Fibroblast of the aortic adventitia (primary cell): ENCODE measurements around the gene RTN4IP1. TPM values are rescaled to one million over a fixed set of nuclear protein-coding genes. Genes with fewer than 3 reads are reported as not detected.

Experiments used
- DNase-seq: peaks from one replicate; pipeline ENCODE4 v3.0.0-alpha.2; 2010; ENCODE audit warnings: low read depth
- H3K4me3 ChIP-seq: 2 replicates; pipeline ENCODE4 v1.5.1; 2011; ENCODE audit warnings: low read depth, mild to moderate bottlenecking, control low read depth, low read length, moderate library complexity
- total RNA-seq: library from RNA; depleted of rRNA; stranded (reverse); fragments of >200 nt; gene quantifications from 2 replicates; pipeline ENCODE4 v1.2.3, GENCODE V29; 2012; ENCODE audit warnings: low replicate concordance
- TF ChIP-seq, protein P1 (sequence below): IDR thresholded peaks from 2 replicates; pipeline ENCODE4 v1.5.1; 2011; ENCODE audit warnings: mild to moderate bottlenecking, low read length, control low read depth, inconsistent platforms; ENCODE audit not compliant: insufficient read depth

Gene RTN4IP1, protein sequence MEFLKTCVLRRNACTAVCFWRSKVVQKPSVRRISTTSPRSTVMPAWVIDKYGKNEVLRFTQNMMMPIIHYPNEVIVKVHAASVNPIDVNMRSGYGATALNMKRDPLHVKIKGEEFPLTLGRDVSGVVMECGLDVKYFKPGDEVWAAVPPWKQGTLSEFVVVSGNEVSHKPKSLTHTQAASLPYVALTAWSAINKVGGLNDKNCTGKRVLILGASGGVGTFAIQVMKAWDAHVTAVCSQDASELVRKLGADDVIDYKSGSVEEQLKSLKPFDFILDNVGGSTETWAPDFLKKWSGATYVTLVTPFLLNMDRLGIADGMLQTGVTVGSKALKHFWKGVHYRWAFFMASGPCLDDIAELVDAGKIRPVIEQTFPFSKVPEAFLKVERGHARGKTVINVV
- 1.9 and 7.6 TPM in 2 replicates for total RNA-seq

DNA sequence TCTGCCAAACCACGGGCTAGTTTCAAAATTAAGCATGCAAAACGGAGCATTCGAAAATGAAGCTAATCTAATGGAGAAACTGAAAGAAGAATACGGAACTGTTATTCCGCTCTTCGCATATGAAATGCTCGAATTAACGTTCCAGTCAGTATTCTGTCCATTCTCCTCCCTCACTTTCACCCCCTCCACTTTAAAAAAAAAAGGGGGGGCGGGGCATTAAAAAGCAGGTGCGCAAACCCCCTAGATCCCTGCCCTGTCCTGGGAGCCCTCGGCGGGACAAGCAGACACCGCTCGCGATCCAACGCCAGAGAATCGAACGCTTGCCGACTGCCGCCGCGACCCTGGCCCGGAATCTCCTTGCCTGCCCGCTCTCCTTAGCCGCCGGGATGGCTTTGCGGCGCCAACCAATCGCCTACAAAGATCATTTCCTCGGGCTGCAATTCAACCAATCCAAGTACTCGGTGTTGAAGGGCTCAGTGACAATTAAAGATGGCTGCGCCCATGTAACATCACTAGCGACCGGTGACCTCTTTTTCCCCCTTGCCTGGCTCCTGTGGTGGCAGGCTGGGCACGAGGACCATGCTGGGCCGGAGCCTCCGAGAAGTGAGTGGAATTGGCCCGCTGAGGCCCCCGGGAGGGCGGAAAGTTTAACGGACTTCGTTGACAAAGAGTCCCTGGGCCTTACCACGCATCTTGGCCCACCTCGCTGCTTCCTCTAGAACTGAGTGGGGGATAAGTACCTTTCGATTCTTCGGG, at the start of gene RTN4IP1, which contains the start of gene QRSL1:
RTN4IP1 (minus strand) TSS at position 396 of the 756 bp plus-strand sequence. CDS start 477 bp downstream, outside the sequence.
QRSL1 (plus strand) TSS at position 476 of the 756 bp plus-strand sequence; CDS start at position 580, 104 bp downstream.
- DNase-seq = peak; percentile 95
- H3K4me3 ChIP-seq = peak within 1 kb of the TSS; percentile 96
- TF ChIP-seq, protein P1, sequence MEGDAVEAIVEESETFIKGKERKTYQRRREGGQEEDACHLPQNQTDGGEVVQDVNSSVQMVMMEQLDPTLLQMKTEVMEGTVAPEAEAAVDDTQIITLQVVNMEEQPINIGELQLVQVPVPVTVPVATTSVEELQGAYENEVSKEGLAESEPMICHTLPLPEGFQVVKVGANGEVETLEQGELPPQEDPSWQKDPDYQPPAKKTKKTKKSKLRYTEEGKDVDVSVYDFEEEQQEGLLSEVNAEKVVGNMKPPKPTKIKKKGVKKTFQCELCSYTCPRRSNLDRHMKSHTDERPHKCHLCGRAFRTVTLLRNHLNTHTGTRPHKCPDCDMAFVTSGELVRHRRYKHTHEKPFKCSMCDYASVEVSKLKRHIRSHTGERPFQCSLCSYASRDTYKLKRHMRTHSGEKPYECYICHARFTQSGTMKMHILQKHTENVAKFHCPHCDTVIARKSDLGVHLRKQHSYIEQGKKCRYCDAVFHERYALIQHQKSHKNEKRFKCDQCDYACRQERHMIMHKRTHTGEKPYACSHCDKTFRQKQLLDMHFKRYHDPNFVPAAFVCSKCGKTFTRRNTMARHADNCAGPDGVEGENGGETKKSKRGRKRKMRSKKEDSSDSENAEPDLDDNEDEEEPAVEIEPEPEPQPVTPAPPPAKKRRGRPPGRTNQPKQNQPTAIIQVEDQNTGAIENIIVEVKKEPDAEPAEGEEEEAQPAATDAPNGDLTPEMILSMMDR = no peak

DNA sequence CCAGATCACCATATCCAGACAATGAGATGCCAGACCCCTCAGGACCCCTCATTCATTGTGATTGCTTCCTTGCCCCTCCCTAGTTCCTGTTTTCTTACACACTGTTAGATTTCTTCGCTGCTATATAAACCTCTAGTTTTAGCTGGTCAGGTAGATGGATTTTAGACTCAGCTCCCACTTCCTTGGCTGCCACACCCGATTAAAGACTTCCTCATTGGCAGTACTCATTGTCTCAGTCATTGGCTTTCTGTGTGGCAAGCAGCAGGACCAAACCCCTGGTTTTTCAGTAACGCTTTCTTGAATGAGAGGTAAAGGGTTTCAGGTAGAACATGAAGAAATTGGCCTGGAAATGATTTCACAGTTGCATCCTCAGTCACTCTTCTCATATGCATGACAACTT, 48.0 kb upstream of the RTN4IP1 start:
- TF ChIP-seq, protein P1 = no peak
- no peak overlapping the region for H3K4me3 ChIP-seq
- DNase-seq = no peak

DNA sequence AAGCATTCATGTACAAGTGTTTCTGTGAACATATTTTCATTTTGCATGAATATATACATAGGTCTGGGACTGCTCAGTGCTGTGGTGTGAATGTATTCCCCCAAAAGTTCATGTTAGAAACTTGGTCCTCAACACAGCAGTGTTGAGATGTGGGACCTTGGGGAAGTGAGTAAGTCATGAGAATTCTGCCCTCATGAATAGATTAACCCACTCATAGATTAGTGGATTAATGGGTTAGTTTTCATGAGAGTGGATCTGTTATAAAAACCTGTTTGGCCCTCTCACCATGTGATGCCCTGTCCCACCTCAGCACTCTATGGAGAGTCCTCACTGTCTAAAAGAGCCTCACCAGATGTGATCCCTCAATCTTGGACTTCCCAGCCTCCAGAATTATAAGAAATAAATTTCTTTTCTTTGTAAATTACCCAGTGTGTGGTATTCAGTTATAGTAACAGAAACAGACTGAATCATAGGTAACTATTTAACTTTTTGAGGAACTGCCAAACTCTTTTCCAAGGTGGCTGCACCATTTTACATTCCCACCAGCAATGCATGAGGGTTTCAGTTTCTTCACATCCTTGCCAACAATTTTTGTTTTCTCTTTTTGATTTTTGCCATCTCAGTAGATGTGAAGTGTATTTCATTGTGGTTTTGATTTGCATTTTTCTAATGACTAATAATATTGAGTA, 45.4 kb upstream of the RTN4IP1 start:
- DNase-seq = no peak
- TF ChIP-seq, protein P1 = no peak

DNA sequence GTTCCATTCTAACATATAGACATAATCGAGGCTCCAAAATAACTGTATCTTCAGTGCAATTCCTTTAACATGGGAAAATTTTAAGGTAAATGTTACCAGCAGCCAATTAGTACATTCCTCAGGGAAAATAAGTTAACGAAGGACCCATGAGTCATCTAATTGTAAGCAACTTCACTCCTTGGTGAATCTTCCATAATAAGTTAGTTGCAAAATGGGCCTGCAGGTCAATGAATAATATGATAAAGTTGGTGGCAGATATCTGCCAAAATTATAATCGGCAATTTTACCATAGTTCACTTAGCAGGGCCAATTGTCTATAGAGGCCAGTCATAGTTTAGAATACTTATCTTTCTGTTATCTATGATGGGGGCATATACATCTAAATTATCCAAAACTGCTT, 42.4 kb upstream of the RTN4IP1 start:
- TF ChIP-seq, protein P1 = no peak
- DNase-seq = no peak
- no peak overlapping the region for H3K4me3 ChIP-seq

More for the DNA sequence above, 45.4 kb upstream of the RTN4IP1 start:
- H3K4me3 ChIP-seq = no peak overlapping the region

DNA sequence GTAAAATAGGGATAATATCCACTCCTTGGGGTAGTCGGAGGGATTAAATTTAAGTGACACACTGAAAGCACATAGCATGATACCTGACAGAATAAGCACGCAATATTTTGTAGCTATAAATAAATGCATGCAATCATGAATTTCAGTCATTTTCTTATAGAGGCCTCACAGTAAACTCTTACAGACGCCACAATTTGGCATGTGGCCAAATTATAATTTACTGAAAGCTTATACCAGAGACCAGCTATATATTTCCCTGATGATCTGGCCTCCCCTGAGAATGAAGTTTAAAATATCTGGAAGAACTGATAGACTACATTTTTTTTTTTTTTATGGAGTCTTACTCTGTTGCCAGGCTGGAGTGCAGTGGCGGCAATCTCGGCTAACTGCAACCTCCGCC, 40.9 kb upstream of the RTN4IP1 start:
- no peak for DNase-seq
- TF ChIP-seq, protein P1 = no peak
- H3K4me3 ChIP-seq = no peak overlapping the region

DNA sequence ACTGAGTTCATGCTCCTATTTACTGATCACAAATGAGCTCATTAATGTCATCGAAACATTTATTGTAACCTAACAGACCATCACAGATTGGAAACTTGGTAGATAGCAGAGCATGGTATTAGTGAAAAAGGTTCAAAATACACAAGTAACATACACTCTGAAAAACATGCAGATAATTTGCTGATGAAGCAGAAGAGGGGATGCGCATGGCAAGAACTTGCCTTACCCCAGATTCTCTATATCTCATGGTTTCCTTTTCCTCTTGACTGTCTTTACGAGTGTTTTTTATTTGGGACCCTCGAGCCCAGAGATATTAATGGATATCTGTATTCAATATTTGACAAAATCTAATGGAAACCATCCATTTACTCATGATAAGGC, 37.7 kb upstream of the RTN4IP1 start:
- TF ChIP-seq, protein P1 = no peak
- DNase-seq = no peak
- H3K4me3 ChIP-seq = no peak overlapping the region
